RWPE1 (cell line): ENCODE results near the gene VAMP8.
A peak's percentile ranks its signal among the peaks of the same experiment; 100 is the strongest.

Experiments used
- CTCF ChIA-PET: fragments of 350-600 bp; sonication (Branson Sonifier 250); formaldehyde crosslinking; extraction: SDS; loops from one replicate; lab custom pipeline; 2021; lab: Yijun Ruan, JAX
- POLR2A ChIA-PET: fragments of 400-600 bp; formaldehyde crosslinking; extraction: SDS; loops from one replicate; lab custom pipeline; 2020; ENCODE audit warnings: antibody characterized with exemption; ENCODE audit not compliant: low non-redundant PET; lab: Yijun Ruan, JAX
- DNase-seq: peaks from one replicate; pipeline ENCODE4 v3.0.0; 2012; ENCODE audit warnings: low spot score
- H3K27ac ChIP-seq: fragments of 450-650 bp; 2 replicates; pipeline ENCODE4 v1.5.1; 2017
- CTCF ChIP-seq: fragments of 450-650 bp; conservative IDR thresholded peaks from 2 replicates; pipeline ENCODE4 v1.5.1; 2017; ENCODE audit warnings: low read depth, mild to moderate bottlenecking

The VAMP8 gene

GRCh38 chr2:85598594-85599340, 21.4 kb downstream of the VAMP8 start:
- ChIA-PET CTCF (interaction anchor here (0.8 kb wide), 2 partner anchors 38 to 47 kb away, joined by 3 read pairs; no protein-coding TSS in a partner anchor), POLR2A (no interaction called here)
- peak overlapping the region; percentile 66 for H3K27ac ChIP-seq
- TF ChIP-seq CTCF: no peak
- DNase-seq: no peak

- POLR2A ChIA-PET: no interaction called here
These were observed 22.3 kb downstream of the VAMP8 start for GRCh38 chr2:85599468-85600234.

GRCh38 chr2:85600235-85600575, 22.8 kb downstream of the VAMP8 start:
- ChIA-PET POLR2A (no interaction called here), CTCF (interaction anchor here (0.7 to 0.8 kb wide), 2 partner anchors 13 to 48 kb away, joined by 4 to 5 read pairs; no protein-coding TSS in a partner anchor)
- H3K27ac ChIP-seq: peak overlapping the region; percentile 66
- TF ChIP-seq CTCF: no peak
- no peak for DNase-seq

More at GRCh38 chr2:85599468-85600234, 22.3 kb downstream of the VAMP8 start:
- H3K27ac ChIP-seq: peak overlapping the region; percentile 66
- no peak for DNase-seq
- CTCF ChIA-PET: interaction anchor here (0.7 to 0.8 kb wide), 2 partner anchors 12 to 48 kb away, joined by 4 to 5 read pairs; no protein-coding TSS in a partner anchor
- no peak for TF ChIP-seq CTCF

GRCh38 chr2:85600951-85601770, 23.8 kb downstream of the VAMP8 start:
- DNase-seq: no peak
- ChIA-PET POLR2A (no interaction called here), CTCF (interaction anchor here (0.6 kb wide), 1 partner anchor 218 kb away, joined by 3 read pairs; no protein-coding TSS in a partner anchor)
- TF ChIP-seq CTCF: no peak
- H3K27ac ChIP-seq: peak overlapping the region; percentile 66

GRCh38 chr2:85601771-85602475, 24.5 kb downstream of the VAMP8 start:
- H3K27ac ChIP-seq: peak overlapping the region; percentile 66
- no peak for TF ChIP-seq CTCF
- DNase-seq: no peak
- ChIA-PET POLR2A (interaction anchor here (1.1 kb wide), 1 partner anchor 10 kb away, joined by 3 read pairs; the partner anchor contains the start of gene C2orf68), CTCF (interaction anchor here (0.6 kb wide), 1 partner anchor 219 kb away, joined by 3 read pairs; no protein-coding TSS in a partner anchor)
